NB4 (cell line): ENCODE results near the gene PODN.

Experiments
- POLR2A ChIP-seq: IDR thresholded peaks from 2 replicates; pipeline ENCODE4 v1.6.1; 2011; ENCODE audit warnings: mild to moderate bottlenecking; ENCODE audit not compliant: insufficient read length; ENCODE audit errors: extremely low read depth
- TF ChIP-seq, protein P1 (sequence below): IDR thresholded peaks from one replicate; pipeline ENCODE4 v1.5.1; 2012; ENCODE audit warnings: low read depth, low read length
- TF ChIP-seq, protein P2 (sequence below): IDR thresholded peaks from 2 replicates; pipeline ENCODE4 v1.6.1; 2011; ENCODE audit warnings: low read depth, low read length

DNA sequence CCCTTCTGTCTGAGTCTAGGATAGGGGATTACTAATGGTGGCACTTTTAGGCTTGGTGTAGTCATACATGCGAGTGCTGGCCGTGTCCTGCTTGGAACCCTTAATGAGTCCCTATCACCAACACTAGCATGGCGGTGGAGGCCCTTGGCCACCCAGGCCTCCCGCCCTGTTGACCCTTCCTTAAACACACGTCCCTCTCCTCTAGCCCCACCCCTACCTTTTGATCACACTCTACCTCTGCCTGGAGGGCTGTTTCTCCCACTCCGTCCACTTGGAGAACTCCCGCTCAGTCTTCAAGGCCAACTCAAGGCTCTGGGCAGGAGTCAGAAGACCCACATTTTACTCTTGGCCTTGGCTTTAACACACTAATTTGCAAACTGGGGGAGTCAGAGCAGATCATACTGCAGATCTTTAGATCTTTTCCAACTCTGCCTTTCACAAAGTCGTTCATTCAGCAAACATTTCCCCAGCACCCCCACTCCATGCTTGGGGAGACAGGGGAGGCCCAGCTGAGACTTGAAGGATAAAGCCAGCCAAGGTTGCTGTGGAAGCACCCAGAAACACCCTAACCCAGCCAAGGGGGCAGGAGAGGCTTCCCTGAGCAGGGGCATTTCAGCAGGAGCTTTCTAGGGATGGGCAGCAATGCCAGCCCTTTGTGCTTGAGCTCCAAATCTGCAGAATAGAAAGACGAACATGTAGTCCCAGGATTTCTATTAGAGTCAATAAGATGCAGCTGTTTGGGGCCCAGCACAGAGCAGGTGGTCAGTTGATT is 1.9 kb downstream of the PODN start:
- TF ChIP-seq, protein P1, sequence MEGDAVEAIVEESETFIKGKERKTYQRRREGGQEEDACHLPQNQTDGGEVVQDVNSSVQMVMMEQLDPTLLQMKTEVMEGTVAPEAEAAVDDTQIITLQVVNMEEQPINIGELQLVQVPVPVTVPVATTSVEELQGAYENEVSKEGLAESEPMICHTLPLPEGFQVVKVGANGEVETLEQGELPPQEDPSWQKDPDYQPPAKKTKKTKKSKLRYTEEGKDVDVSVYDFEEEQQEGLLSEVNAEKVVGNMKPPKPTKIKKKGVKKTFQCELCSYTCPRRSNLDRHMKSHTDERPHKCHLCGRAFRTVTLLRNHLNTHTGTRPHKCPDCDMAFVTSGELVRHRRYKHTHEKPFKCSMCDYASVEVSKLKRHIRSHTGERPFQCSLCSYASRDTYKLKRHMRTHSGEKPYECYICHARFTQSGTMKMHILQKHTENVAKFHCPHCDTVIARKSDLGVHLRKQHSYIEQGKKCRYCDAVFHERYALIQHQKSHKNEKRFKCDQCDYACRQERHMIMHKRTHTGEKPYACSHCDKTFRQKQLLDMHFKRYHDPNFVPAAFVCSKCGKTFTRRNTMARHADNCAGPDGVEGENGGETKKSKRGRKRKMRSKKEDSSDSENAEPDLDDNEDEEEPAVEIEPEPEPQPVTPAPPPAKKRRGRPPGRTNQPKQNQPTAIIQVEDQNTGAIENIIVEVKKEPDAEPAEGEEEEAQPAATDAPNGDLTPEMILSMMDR: no peak
- TF ChIP-seq, protein P2, sequence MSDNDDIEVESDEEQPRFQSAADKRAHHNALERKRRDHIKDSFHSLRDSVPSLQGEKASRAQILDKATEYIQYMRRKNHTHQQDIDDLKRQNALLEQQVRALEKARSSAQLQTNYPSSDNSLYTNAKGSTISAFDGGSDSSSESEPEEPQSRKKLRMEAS: no peak
- no peak for TF ChIP-seq POLR2A
